ENCODE data around the gene WDR83.
"Not testable (repeated sequence)": the region's sequence is repeated elsewhere in the genome, so short reads cannot be mapped to it uniquely, and the experiment has no call there.

GRCh38 chr19:12621253-12622024, 45.2 kb upstream of the WDR83 start:
- TF ChIP-seq CTCF, POLR2A (IDR thresholded peaks at IDR 0.05): not testable (repeated sequence)

All from adrenal gland (tissue), 5 donors.